ENCODE data around the gene YIPF3.
"Not testable (repeated sequence)": the region's sequence is repeated elsewhere in the genome, so short reads cannot be mapped to it uniquely, and the experiment has no call there.

YIPF3 gene

DNA sequence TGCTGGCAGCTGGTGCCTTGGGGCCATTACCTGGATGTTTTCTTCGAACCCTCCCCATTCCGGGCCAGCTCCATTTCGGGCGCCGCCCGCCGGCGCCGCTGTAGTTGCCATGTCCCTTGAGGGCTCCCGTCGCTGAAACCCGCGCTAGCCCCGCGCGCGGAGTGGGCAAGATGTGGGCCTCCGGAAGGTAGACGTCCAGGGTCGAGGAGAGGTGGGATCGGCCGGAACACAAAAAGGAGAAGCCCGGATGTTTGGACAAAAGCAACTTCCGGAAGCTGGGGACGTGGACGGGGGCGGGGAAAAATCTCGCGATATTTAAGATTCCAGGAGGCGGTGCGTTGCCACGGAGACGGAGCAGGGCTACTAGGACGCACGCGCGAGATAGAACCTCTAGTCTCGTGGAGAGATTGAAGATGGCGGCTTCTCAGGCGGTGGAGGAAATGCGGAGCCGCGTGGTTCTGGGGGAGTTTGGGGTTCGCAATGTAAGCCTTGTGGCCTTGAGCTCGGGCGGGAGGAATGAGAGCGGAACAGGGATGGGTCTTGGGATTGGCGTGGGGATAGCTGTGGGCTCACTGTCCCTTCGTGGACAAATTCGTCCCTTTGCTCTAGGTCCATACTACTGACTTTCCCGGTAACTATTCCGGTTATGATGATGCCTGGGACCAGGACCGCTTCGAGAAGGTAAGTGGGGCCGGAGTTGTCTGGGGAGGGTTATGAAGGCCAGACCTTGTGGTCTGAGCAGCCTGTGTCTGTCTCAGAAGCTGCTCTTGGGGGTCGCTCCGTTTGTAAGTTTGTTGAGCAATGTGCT lies at the start of gene YIPF3, which contains the start of gene POLR1C:
Gene YIPF3 (minus strand): TSS at position 230 of the 808 bp plus-strand sequence. CDS start 119 bp downstream, at position 111.
Gene POLR1C (plus strand): TSS at position 393 of the 808 bp plus-strand sequence. CDS start 21 bp downstream, at position 414.
- DNase-seq = peak; percentile 74 to 99 (median 96)

DNA sequence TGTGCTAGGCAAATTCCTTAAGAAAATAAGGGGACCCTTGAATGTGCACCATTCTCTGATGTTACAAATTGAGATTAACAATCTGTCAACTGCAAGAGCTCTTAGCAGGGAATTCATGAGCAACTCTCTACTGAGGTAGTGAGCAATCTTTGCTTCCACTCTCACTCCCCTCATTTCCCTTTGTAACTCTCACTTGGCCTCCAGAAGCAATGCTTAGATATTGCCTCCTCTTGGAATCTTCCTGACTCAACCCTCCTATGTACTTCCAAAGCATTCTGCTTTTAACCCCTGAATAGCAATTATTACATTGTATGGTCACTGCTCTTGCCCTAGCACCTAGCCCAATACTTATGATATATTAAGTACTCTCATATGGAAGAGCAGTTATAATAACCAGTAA lies 42.6 kb upstream of the YIPF3 start:
- no peak for DNase-seq

DNA sequence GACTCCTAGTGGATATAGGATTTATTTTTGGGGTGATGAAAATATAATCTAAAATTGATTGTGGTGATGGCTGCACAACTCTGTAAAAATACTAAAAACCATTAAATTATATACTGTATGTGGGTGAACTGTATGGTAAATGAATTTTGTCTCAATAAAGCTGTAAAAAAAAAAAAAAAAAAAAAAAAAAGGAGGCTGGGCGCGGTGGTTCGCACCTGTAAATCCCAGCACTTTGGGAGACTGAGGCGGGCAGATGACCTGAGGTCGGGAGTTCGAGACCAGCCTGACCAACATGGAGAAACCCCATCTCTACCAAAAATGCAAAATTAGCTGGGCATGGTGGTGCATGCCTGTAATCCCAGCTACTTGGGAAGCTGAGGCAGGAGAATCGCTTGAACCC lies 40.9 kb upstream of the YIPF3 start:
- not testable (repeated sequence) for DNase-seq

DNA sequence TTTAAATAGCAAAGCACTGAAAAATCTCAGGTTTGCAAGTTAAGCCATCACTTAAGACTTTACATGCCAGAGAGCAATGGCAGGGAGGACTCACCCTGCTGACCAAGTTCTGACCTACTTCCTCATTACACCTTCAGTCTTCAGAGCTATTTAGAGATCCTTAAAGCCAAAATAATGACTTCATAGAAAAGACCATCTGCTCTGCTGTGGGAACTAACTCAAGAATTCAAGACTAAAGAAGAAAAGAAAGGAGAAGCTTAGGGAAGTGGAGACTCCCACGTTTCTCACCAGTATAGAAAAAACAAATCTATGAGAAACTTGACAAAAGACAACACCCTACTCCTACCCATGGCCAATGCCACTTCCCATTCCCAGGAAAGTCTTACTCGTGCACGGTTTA lies 30.5 kb upstream of the YIPF3 start:
- no peak for DNase-seq

DNA sequence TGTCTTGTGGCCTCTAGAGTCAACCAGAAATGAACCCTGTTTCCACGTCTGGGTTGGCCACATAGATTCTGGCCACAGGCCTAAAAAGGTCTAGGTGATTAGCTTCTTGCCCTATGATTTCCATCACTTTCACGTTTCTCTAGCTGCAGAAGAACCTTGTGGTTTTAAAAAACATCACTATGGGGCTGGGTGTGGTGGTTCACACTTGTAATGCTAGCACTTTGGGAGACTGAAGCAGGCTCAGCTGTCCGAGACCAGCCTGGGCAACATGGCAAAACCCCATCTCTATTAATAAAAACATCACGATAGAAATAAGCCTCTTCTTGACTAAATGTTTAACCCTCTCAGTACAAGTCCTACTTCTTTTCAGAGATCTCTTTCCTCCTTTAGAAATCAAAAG lies 27.7 kb upstream of the YIPF3 start:
- DNase-seq = no peak

DNA sequence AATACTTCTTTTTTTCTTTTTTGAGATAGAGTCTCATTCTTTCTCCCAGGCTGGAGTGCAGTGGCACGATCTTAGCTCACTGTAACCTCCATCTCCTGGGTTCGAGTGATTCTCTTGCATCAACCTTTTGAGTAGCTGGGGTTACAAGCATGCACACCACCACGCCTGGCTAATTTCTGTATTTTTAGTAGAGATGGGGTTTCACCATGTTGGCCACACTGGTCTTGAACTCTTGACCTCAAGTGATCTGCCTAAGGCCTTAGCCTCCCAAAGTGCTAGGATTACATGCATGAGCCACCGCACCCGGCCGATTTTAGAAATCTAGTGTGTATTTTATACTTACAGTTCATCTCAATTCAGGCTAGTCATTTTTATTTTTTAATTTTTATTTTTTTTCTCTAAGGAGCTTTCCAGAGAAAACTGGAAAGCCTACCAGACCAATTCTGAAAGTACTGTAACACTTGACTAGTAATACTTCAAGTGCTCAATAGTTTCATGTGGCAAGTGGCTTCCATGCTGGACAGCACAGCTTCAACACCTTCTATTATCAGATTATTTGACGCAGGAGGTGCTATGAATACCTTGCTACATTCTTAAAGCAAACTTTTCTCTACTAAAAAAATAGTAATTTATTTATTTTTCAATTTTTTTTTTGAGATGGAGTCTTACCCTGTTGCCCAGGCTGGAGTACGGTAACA lies 25.2 kb upstream of the YIPF3 start:
- DNase-seq = no peak

DNA sequence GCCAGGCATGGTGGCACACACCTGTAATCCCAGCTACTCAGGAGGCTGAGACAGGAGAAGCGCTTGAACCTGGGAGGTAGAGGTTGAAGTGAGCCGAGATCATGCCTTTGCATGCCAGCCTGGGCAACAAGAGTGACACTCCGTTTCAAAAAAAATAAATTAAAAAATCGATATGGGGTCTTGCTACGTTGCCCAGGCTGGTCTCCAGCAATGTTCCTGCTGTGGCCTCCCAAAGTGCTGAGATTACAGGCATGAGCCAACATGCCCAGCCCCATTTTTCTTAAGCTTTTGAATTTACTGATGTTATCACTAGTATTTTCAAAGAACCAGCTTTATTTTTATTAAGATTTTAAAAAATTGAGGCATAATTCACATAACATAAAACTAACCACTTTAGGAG lies 23.8 kb upstream of the YIPF3 start:
- no peak for DNase-seq

DNA sequence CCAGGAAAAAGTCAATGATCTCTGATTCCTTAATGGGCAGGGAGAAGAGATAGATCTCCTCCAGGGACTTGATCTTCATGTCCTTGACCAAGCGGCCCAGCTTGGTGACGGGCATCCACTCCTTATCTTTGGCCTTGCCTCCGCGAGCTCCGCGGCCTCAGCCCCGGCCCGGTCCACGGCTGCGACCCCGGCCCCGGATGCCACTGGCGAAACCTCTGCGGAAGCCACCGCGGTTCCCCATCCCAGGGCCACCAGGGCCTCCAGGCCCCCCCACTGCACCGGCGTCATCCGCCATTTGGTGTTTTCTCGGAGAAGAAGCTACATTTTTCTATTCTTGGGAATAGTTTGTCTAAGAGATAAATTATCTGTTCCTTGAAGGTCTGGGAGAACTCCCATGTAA lies 22.7 kb upstream of the YIPF3 start:
- not testable (repeated sequence) for DNase-seq

DNA sequence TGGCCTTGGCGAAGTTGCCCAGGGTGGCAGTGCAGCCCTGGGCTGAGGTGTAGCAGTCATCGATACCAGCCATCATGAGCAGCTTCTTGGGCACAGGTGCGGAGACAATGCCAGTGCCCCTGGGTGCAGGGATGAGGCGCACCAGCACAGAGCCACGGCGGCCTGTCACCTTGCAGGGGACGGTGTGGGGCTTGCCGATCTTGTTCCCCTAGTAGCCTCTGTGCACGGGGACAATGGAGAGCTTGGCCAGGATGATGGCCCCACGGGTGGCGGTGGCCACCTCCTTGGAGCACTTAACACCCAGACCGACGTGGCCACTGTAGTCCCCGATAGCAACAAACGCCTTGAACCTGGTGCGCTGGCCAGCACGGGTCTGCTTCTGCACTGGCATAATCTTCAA lies 22.3 kb upstream of the YIPF3 start:
- DNase-seq = not testable (repeated sequence)

DNA sequence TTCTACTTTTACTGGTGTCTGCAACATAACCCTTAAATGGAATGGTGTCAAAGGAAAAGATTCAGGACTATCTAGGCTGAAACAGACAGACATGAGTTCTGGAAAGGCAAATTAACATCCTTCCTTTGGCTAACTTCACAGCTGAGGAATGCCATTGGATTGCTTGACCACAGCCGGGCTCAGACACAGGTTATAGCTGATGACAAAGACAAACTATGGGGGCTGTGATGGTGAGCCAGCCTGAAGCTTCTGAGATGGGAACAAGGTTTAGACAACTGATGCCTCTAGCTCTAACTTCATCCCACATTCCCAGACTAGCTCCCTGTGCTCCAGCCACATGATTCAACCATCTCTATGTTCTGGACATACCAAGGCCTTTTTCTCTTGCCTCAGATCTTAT lies 15.5 kb upstream of the YIPF3 start:
- DNase-seq = no peak

DNA sequence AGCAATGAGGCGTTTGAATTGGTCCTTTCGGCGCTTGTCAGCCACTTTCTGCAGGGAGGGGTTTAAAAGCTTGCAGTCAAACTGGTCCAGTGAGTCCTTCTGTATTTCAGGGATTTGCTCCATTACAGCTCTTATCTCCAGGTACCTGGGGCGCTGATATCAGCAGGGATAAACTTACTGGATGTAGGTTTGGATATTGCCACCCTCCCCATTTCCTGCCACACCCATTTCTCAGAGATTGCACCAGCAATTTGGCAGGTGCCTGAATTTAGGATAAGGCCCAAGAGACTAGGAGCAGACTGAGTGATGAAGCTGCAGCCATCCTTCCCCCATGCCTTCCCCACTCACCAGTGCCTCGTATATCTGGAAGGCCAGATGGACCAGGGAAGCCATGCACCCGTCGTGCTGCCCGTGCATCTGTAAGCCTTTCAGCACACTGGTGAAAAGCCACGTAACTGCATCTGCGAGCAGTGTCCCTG lies 7.8 kb upstream of the YIPF3 start:
- no peak for DNase-seq

DNA sequence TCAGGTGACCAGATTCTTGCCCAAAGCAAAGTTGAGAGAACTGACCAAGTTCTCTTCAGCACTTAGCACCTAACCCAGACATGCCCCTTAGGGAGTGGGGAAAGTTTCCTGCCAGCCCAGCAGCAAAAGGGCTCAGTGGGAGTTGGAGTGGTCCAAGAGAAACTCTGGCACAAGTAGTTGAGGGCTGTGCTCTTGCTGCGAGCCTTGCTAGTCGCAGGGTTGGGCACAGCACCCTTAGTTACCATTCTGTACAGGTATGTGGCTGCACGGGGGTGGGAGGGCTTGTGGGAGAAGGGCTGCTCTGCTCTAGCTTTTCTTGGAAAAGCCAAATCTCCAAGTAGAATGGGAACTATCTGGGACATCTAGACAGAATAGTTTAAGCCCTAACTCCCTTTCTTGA lies 6.6 kb upstream of the YIPF3 start:
- DNase-seq = no peak

DNA sequence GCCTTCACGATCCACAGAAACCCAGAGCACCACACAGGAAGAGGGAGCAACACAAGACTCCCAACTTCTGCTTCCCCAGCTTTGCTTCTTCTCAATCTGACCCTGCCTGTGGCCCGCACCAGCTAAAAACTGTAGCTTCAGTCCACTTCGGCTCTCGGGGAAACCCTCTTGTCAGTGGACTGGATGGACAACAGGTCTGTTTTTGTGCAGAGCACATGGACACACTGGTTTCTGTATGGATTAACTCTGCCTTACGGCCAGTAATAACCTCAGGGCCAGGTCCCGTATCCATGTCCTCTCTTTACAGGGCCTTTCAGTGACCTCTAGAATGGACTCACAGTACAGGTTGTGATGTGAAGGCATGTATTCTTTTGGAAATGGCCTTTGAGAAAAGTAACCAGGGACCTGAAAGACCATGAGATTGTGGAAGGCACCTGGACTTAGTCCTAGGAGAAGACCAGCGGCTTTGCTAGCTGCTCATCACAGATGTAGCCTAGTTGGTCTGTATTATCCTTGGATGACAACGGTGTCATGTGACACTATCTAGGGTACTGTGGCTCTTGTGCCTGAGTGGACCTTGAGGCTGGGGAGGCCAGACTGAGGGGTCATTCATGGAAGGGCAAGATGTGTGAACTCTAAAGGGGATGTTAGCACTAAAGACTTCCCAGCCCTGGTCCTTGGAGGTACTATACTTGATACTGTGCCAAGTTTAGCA lies 6.0 kb upstream of the YIPF3 start:
- no peak for DNase-seq

DNA sequence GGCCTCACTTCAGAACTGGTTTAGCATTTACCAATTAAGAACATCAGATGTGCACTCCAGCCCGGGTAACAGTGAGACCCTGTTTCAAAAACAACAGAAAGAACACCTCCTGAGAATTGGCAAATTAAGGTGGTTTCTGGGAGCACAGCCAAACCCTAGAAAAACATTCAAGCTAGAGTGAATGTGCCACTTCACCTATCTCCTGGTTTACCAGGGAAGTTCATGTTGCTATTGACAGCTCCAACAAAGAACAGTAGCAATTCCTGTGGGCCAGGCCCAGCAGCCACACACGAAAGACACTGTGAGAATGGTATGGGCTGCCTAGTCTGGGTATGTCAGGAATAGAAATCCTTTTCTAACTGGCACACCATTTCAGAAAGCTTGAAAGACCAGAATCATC lies 5.1 kb upstream of the YIPF3 start:
- DNase-seq = no peak

DNA sequence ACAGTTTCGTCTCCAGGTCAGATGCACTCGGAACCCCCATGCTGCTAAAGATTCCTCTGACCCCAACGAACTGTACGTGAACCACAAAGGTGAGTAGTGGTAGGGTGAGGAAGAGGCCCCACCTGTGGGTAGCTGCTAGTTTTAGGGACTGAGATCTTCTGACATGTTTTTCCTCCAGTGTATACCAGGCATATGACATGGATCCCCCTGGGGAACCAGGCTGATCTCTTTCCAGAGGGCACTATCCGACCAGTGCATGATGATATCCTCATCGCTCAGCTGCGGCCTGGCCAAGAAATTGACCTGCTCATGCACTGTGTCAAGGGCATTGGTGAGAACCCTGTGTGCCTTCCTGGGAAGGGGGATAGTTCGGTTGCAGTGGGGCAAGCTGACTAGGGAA lies 3.4 kb upstream of the YIPF3 start:
- DNase-seq = no peak

DNA sequence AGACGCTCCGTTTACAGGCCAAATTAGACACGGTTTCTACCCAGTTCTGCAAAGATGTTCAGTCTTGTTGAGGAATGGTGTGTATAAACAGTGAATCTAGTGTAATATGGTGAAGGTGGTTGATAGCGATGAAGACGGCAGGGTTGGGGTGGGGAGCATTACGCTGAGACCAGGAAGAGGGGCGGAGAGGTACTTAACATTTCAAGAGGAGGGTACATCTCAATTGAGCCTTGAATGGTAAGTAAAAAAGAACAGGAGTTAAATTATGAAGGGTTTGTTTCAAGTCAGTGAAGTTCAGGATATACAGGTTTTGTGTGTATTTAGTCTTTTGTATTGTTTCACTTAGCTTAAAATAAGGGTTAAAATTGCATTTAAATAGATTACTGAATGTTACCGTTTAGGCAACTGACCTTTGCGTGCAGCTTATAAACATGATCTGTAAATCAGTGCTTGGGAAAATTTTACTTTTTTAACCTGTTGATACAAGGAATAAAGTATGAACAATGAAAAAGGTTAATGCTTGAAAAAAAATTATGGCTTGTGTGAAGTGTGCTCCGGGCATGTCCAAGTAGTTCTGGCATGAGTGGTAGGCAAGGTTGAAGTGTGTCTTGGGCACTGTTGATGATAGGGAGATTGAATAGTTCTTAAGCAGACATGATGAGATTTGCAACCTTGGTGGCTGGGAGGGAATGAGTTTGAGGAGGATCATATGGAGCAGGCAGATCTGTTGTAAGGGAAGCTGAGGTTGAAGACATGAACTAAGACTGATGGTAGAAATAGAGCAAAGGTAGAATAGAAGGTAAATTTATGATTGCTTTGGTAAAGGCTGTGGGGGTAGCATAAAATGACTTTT lies 1.0 kb upstream of the YIPF3 start:
- no peak for DNase-seq

DNA sequence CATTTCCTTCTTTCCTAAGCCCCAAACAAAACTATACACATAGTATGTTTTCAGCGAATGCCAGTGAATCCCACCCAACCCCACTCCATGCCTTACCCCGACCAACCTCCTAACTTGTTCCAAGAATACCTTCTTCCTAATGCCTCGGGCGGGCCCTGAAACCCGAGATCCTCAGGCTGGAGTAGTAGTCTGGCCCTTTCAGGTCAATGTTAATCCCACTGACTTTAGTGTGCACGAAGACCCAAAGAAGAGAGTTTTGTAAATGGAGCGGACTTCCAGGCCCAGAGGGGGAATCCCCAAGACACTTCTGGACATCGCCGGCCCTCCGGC lies 394 bp downstream of the YIPF3 start:
- no peak for DNase-seq

DNA sequence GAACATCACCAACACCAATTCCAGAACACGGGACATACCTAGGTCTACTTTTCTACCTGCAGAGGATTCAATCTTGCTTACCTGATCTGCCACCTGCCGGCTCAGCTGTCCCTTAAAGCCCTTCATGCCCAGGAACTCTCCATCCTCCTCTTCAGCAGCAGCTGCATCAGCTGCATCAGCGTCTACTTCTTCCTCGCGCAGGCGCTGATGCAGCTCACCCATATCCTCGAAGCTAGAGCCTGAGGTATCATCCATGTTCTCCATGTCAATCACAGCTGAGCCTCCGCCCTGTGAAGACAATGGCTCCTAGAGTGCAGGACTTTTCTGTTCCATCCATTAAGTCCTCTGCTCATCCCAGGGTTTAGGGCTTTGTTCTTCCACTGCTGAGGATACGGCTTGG lies 918 bp downstream of the YIPF3 start:
- DNase-seq = no peak

DNA sequence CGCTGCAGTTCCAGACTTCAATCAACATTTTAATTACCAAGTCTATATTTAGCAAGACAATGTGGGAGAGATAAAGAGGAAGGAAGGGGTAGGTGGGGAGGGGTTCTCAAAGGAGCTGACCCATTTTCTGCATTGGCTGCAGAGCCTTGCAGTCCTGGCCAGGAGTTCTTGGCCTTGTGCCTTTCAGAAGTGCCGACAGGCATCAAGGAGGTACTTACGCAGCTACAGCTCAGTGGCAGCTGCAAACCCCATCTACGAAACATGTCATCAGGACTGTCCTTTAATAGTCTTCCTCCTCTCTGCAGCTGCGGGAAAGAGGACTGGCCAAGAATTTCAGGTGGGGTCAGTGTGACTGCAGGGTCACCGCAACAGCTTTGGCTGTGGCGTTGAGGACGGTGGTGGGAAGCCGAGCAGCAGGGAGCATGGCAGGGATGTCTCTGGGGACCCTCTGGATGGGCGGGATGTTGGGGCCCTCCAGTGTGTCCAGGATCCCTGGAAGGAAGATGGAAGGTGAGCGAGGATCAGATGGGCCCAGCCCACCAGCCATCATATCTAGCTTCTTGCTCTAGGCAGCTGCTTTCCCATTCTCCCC lies 4.8 kb downstream of the YIPF3 start:
- peak in 1 of 58 donors; percentile 12 for DNase-seq

DNA sequence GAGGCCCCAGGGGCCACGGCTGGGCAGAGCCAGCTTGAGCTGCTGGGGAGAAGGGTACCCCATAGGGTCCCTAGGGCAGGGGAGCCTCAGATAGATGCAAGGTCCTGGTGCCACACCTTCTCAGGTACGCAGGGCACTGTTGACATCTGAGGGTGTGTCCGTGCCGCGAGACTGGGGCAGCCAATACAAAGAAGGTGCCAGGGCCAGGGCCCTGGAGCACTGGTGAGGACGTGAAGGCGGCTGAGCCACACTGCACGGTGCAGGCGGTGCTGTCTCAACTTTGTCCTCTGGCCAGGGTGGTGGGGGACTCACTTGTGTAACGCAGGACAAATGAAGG lies 5.9 kb downstream of the YIPF3 start:
- no peak for DNase-seq

Measured in anterior cingulate cortex (tissue), 58 donors.